NCI-H2107 treated with DMSO at 0.1 percent for 48 hours (cell line): ENCODE results near the gene ULK4.

Experiments used
- DNase-seq: peaks from one replicate; lab custom pipeline; 2025; ENCODE audit not compliant: unreplicated experiment; lab: John Stamatoyannopoulos, UW

ULK4 gene

GRCh38 chr3:41239587-41239986 is 722.3 kb downstream of the ULK4 start:
- no peak for DNase-seq

GRCh38 chr3:41237907-41238306 is 724.0 kb downstream of the ULK4 start:
- no peak for DNase-seq

DNA sequence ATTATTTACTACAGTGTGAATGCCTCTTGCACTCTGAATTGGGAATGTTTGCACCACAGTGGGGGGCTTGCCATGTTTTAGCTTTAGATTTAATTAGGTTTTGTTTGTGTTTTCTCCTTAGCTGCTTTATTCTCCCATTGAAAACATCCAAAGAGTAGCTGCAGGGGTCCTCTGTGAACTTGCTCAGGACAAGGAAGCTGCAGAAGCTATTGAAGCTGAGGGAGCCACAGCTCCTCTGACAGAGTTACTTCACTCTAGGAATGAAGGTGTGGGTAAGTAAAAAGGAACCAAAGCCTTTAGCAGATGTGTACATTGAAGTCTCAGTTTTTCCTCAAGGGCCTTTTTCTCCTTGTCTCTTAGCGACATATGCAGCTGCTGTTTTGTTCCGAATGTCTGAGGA is 725.7 kb downstream of the ULK4 start:
- DNase-seq: no peak

DNA sequence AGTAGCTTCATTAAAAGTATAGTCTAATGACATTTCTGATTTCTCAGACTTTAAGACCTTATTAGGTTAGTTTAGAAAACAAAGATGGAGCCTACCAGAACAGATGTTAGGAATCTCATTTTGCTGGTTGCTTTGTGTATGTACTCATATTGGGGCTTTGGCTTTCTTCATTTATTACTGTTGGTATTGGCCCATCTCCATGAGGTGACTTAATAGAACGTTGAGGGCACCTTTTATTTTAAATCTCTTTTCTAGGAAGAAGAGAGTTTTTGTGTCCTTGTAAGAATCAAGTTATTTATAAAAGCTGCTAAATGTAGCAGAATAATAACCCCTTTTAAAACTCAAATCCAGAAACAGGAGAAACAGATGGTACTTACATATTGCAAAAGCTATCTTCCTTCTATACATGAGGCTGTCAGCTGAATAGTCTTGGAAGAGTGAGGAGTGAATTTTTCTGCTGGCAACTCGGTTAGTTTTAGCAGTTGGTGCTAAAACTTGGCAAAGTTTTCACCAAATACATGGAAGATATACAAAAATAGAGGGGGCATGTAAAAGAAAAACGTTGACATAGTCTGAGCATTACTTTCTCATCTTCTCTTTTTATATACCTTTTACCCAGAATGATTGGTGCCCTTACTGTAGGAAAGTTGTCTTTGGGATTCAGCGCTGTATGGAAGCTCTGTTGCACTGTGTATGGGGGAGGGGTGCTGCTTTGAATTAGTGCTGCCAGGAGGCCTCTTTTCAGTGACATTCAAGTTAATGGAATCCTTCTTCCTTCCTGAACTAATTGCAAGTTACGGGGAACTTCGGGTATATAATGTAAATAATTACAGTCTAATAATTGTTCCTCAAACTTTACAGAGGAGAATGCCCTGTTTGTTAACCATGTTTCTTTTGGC is 726.8 kb downstream of the ULK4 start:
- DNase-seq: no peak

DNA sequence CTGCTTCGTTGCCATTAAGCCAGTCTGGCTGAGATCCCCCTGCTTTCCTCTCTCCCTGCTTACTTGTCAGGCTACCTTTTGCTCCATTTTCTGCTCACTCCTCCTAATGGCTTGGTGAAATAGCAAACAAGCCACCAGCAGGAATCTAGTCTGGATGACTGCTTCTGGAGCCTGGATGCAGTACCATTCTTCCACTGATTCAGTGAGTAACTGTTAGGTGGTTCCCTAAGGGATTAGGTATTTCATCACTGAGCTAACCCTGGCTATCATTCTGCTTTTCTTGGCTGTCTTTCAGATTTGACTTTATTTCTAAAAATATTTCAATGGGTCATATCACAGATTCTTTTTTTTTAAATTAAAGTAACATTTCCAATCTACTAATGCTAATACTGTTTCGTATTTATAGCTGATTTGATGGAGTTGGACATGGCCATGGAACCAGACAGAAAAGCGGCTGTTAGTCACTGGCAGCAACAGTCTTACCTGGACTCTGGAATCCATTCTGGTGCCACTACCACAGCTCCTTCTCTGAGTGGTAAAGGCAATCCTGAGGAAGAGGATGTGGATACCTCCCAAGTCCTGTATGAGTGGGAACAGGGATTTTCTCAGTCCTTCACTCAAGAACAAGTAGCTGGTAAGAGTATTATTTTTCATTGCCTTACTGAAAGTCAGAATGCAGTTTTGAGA is 737.6 kb downstream of the ULK4 start:
- DNase-seq: no peak

DNA sequence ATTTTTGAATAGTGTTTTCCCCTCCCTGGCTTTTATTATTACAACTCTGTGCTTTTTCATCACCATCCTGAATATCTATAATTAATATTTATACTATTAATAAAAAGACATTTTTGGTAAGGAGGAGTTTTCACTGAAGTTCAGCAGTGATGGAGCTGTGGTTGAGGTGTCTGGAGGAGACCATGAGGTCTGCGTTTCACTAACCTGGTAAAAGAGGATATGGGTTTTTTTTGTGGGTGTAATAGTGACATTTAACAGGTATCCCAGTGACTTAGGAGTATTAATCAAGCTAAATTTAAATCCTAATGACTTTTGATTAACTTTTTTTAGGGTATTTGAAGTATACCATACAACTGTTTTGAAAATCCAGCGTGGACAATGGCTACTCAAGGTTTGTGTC is 738.2 kb downstream of the ULK4 start:
- no peak for DNase-seq

GRCh38 chr3:41223078-41223477 is 738.8 kb downstream of the ULK4 start:
- DNase-seq: no peak

DNA sequence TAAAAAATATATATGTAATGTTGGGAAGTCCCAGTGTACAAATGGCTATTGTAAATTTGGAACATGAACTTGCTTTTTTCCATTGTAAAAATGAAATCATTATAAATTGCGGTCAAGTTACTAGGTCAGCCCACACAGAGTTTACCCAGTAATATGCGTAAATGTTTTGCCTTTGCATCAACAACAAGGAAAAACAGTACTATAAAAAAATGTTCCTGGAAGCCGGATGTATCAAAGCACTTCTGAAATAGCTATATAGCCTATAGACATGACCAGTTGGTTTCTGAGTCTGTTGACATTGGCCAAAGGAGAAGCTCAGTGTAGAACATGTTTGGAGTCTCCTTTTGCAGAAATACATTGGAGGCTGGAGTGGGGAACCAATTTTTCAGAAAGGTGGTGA is 739.4 kb downstream of the ULK4 start:
- DNase-seq: no peak

GRCh38 chr3:41222012-41222411 is 739.9 kb downstream of the ULK4 start:
- DNase-seq: no peak

DNA sequence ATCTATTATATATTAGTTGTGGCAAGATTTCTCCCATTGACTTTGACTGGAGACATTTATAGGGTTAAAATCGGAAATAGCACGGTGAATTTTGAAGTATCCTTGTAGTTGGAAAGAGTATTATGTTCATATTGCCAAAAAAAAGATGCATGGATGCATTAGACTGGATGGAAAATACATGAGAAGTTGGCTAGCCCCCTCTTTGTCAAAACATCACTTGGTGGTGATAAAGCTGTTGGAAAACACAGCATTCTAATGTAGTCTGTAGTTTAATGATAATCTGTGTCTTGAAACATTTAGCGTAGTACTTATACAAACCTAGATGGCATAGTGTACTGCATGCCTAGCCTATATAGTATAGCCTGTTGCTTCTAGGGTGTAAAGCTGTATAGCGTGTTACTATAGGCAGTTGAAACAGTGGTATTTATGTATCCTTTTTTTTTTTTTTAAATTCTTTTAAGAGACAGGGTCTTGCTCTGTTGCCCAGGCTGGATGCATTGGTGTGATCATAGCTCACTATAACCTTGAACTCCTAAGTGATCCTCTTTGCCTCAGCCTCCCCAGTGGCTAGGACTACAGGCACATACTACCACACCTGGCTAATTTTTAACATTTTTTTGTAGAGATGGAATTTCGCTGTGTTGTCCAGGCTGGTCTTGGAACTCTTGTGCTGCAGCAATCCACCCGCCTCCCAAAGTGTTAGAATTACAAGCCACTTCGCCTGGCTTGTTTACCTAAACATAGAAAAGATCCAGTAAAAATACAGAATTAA is 740.8 kb downstream of the ULK4 start:
- no peak for DNase-seq

DNA sequence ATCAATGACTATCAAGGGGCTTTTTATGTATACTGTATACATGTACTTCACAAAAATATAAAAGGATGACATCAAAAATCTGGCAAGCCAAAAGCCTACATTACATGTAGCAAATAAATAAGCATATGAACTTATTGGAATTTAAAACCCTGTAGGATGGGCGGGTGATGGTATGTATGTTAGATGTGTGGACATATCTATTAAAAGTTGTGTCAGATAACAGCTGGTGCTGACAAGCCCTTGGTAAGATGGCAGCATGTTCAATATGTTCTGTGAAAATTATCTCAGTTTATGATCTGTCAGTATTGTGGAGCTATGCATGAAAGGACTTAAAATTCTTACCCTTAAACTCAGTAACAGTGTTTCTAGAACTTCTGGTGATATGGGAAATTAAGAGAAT is 742.5 kb downstream of the ULK4 start:
- no peak for DNase-seq

GRCh38 chr3:41216993-41217392 is 744.9 kb downstream of the ULK4 start:
- DNase-seq: no peak

GRCh38 chr3:41216422-41216821 is 745.5 kb downstream of the ULK4 start:
- DNase-seq: no peak

GRCh38 chr3:41213588-41213987 is 748.3 kb downstream of the ULK4 start:
- DNase-seq: no peak

DNA sequence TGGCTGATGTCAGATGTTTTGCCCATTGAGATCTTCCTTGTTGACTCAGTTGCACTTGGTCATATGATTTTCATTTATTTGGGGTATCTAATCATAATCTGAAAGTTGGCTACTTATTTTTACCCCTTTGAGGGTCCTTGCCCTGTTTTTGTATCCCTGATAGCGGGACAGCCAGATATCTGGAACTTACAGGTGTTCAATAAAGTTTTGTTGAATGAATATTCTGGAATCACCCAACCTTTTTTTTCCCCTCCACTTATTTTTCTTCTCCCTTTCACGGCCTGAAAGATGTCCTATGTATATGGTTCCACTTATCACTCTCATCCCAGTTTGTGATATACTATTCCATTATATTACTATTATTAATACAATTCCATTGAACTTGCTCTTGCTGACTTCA is 749.8 kb downstream of the ULK4 start:
- DNase-seq: no peak

DNA sequence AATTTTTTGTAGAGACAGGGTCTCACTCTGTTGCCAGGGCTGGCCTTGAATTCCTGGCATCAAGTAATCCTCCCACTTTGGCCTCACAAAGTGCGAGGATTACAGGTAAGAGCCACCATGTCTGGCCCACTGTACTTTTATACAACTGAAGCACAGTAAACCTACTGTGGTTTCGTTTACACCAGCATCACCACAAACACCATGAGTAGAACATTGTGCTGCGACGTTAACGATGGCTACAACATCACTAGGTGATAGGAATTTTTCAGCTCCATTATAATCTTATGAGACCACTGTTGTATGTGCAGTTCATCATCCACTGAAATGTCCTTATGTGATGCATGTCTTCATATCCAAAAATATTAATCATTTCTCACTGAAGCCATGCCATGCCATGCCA is 750.9 kb downstream of the ULK4 start:
- no peak for DNase-seq

DNA sequence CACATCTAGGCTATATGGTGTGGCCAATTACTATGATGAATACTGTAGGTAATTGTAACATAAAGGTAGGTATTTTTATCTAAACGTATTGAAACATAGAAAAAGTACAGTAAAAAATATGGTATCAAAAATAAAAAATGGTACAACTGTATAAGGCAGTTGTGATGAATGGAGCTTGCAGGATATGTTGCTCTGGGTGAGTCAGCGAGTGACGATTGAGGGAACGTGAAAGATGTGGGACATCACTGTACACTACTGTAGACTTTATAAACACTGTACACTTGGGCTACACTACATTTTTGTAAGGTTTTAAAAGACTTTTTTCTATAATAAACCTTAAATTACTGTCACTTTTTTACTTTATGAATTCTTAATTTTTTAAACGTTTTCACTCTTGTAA is 752.3 kb downstream of the ULK4 start:
- DNase-seq: no peak

DNA sequence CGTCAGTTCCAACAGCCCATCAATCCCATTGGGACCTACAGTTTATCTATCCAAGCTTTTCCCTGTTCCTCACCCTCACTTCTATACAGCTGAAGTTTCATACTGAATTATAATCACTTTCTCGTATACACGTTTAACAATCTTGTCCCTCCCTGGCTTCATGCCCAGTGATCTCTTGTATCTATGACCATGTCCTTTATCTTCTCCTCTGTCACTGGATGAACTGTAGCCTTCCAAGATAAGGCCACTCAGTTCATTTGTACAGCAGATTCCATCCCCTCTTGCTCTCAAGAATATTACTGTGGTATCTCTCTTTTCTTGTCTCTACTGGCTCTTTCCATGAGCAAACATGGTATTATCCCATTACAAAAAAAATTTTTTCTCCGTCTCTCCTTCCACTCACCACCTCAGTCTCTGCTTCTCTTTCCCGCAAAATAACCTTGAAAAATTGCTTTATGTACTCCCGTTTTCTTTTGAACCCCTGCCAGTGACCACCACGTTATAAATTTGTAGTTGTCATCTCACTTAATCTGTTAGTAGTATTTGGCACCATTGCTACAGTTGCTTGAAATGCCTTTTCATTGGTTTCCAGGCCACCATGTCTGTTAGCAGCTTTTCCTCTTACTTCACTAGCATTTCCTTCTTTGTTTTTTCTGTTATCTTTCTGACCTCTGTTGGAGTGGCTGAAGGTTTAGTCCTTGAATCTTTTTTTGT is 753.2 kb downstream of the ULK4 start:
- no peak for DNase-seq

DNA sequence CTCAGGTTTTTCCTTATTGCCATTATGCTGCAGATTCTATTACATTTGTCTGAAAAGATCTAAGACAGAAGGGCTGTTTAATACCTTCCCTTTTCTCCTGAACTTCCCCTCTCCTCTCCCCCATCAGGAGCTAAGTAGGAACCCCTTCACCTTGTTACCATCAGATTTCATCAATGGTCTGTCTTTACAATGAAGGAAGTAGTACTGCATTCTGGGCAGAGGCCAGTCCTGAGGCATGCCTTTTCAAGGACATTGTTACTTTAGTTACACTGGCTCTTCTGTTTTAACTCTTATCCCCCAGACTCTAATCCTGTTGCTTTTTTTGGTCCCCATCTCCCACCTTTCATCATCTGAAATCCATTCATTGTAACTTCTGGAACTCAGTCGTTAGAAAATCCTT is 754.5 kb downstream of the ULK4 start:
- DNase-seq: no peak

GRCh38 chr3:41205591-41205990 is 756.3 kb downstream of the ULK4 start:
- no peak for DNase-seq

- DNase-seq: no peak
Measured at GRCh38 chr3:41204369-41204768, 757.5 kb downstream of the ULK4 start.
